Astrocyte of the spinal cord (primary cell): ENCODE data around the gene RGS12.

Source experiments
- DNase-seq: peaks from one replicate; pipeline ENCODE4 v3.0.0; 2011; ENCODE audit warnings: low read depth, low spot score
- H3K4me3 ChIP-seq: 2 replicates; pipeline ENCODE4 v1.5.1; 2011; ENCODE audit warnings: low read depth, mild to moderate bottlenecking, low read length, moderate library complexity
- CTCF ChIP-seq: IDR thresholded peaks from 2 replicates; pipeline ENCODE4 v1.5.1; 2012; ENCODE audit warnings: low read depth, mild to moderate bottlenecking, low read length, inconsistent platforms
- in situ Hi-C: cut with HindIII; loops from 2 replicates; pipeline ENCODE4 v1.10.0; 2017; ENCODE audit warnings: low sequenced_read_pairs

Gene RGS12

GRCh38 chr4:3261411-3262207, 31.2 kb upstream of the RGS12 start:
- TF ChIP-seq CTCF: no peak
- in situ Hi-C loops: no loop called here
- no peak for DNase-seq
- H3K4me3 ChIP-seq: no peak overlapping the region

GRCh38 chr4:3262208-3263052, 30.4 kb upstream of the RGS12 start:
- DNase-seq: no peak

GRCh38 chr4:3263053-3263875, 29.6 kb upstream of the RGS12 start:
- no peak overlapping the region for H3K4me3 ChIP-seq
- no peak for TF ChIP-seq CTCF
- in situ Hi-C loops: no loop called here
- DNase-seq: no peak

More at GRCh38 chr4:3262208-3263052, 30.4 kb upstream of the RGS12 start:
- in situ Hi-C loops: no loop called here
- H3K4me3 ChIP-seq: no peak overlapping the region
- no peak for TF ChIP-seq CTCF

- no peak for TF ChIP-seq CTCF
- in situ Hi-C loops: no loop called here
- no peak overlapping the region for H3K4me3 ChIP-seq
- no peak for DNase-seq
Measured at GRCh38 chr4:3263876-3264193, 29.0 kb upstream of the RGS12 start.

- no peak for TF ChIP-seq CTCF
- no peak overlapping the region for H3K4me3 ChIP-seq
- no peak for DNase-seq
- in situ Hi-C loops: no loop called here
Measured at GRCh38 chr4:3266076-3266475, 26.7 kb upstream of the RGS12 start.
